ENCODE measurements around the gene CCDC33.

DNA sequence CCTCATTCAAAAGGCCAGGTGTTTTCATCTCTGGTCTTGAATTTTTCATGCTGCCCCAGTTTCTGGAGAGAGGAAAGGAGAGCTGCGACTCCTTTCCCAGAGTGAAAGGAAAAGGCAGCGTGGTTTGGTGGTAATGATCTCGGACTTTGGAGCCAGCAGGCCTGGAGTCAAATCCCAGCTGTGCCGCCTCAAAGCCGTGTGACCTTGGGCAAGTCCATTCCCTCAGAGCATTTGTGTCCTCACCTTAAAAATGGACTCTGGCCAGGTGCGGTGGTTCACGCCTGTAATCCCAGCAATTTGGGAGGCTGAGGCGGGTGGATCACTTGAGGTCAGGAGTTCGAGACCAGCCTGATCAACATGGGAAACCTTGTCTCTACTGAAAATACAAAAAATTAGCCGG, 4.7 kb upstream of the CCDC33 start:
- TF ChIP-seq, protein P1, sequence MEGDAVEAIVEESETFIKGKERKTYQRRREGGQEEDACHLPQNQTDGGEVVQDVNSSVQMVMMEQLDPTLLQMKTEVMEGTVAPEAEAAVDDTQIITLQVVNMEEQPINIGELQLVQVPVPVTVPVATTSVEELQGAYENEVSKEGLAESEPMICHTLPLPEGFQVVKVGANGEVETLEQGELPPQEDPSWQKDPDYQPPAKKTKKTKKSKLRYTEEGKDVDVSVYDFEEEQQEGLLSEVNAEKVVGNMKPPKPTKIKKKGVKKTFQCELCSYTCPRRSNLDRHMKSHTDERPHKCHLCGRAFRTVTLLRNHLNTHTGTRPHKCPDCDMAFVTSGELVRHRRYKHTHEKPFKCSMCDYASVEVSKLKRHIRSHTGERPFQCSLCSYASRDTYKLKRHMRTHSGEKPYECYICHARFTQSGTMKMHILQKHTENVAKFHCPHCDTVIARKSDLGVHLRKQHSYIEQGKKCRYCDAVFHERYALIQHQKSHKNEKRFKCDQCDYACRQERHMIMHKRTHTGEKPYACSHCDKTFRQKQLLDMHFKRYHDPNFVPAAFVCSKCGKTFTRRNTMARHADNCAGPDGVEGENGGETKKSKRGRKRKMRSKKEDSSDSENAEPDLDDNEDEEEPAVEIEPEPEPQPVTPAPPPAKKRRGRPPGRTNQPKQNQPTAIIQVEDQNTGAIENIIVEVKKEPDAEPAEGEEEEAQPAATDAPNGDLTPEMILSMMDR (IDR thresholded peaks at IDR 0.05; ENCODE audit: insufficient read depth, low read depth, low read length), result no peak
- TF ChIP-seq EZH2 (IDR thresholded peaks at IDR 0.05; ENCODE audit: insufficient read depth, low read length), result no peak
